Measurements from ENCODE around the gene CDKAL1.

- no peak for TF ChIP-seq CTCF (IDR thresholded peaks at IDR 0.05)
- no peak for TF ChIP-seq POLR2A (IDR thresholded peaks at IDR 0.05)
Observed at GRCh38 chr6:20623761-20624160, 89.5 kb downstream of the CDKAL1 start.

All from tibial nerve (tissue), 3 donors.